ENCODE results near the gene ELMO2.

DNA sequence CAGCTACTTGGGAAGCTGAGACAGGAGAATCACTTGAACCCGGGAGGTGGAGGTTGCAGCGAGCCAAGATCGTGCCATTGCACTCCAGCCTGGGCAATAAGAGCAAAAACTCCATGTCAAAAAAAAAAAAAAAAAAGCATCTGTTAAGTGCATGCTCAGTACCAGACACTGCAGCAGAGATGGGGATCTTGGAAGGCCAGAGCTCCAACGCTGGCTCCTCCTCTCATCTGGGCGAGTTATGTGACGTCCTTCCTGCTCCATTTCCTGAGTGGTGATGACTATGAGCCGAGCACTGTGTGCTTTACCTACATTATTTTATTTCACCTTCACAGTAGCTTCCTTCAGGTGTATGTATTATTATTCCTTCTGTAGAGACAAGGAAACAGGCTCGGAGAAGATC lies 59.6 kb downstream of the ELMO2 start:
- TF ChIP-seq, protein P1, sequence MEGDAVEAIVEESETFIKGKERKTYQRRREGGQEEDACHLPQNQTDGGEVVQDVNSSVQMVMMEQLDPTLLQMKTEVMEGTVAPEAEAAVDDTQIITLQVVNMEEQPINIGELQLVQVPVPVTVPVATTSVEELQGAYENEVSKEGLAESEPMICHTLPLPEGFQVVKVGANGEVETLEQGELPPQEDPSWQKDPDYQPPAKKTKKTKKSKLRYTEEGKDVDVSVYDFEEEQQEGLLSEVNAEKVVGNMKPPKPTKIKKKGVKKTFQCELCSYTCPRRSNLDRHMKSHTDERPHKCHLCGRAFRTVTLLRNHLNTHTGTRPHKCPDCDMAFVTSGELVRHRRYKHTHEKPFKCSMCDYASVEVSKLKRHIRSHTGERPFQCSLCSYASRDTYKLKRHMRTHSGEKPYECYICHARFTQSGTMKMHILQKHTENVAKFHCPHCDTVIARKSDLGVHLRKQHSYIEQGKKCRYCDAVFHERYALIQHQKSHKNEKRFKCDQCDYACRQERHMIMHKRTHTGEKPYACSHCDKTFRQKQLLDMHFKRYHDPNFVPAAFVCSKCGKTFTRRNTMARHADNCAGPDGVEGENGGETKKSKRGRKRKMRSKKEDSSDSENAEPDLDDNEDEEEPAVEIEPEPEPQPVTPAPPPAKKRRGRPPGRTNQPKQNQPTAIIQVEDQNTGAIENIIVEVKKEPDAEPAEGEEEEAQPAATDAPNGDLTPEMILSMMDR (IDR thresholded peaks at IDR 0.05): no peak
- TF ChIP-seq POLR2AphosphoS5 (IDR thresholded peaks at IDR 0.05): no peak

Measured in upper lobe of left lung (tissue), 4 donors.